ENCODE results near the gene SERPINC1.

- TF ChIP-seq CTCF (IDR thresholded peaks at IDR 0.05) = peak in 1 of 6 experiments; percentile 1
- no peak for TF ChIP-seq POLR2A (IDR thresholded peaks at IDR 0.05)
Measured at GRCh38 chr1:173867141-173867752, 49.9 kb downstream of the SERPINC1 start.
